Measurements from ENCODE around the gene ATPAF1.

Gene ATPAF1

GRCh38 chr1:46679789-46680573, 11.8 kb upstream of the ATPAF1 start:
- peaks cover 95% of the 10 kb centered on the region for H3K36me3 ChIP-seq
- no peak overlapping the region for H3K27ac ChIP-seq

GRCh38 chr1:46677339-46677738, 9.2 kb upstream of the ATPAF1 start:
- Histone ChIP-seq H3K4me1 (ENCODE audit: control insufficient read depth in 1 of 2, insufficient read depth in 1 of 2, low read depth in 1 of 2, low read length in 1 of 2) (no peaks in the 10 kb centered on the region), H3K9me3 (no peaks in the 10 kb centered on the region), H3K36me3 (peaks cover 91% of the 10 kb centered on the region), H3K4me3 (ENCODE audit: low read depth in 1 of 2, low read length in 1 of 2) (no peak overlapping the region), H3K27me3 (no peaks in the 10 kb centered on the region), H3K27ac (no peak overlapping the region)
- no peak for TF ChIP-seq CTCF (IDR thresholded peaks at IDR 0.05)

More at GRCh38 chr1:46679789-46680573, 11.8 kb upstream of the ATPAF1 start:
- H3K27me3 ChIP-seq = no peaks in the 10 kb centered on the region
- no peaks in the 10 kb centered on the region for H3K4me1 ChIP-seq (ENCODE audit: control insufficient read depth in 1 of 2, insufficient read depth in 1 of 2, low read depth in 1 of 2, low read length in 1 of 2)
- no peak overlapping the region for H3K4me3 ChIP-seq (ENCODE audit: low read depth in 1 of 2, low read length in 1 of 2)
- TF ChIP-seq CTCF (IDR thresholded peaks at IDR 0.05) = no peak
- H3K9me3 ChIP-seq = no peaks in the 10 kb centered on the region

- H3K36me3 ChIP-seq = peaks cover 83% of the 10 kb centered on the region
- no peak overlapping the region for H3K27ac ChIP-seq
- TF ChIP-seq CTCF (IDR thresholded peaks at IDR 0.05) = no peak
These were observed 8.4 kb upstream of the ATPAF1 start for GRCh38 chr1:46676531-46676930.

GRCh38 chr1:46675549-46676314, 7.6 kb upstream of the ATPAF1 start:
- no peaks in the 10 kb centered on the region for H3K27me3 ChIP-seq
- H3K4me3 ChIP-seq (ENCODE audit: low read depth in 1 of 2, low read length in 1 of 2) = no peak overlapping the region
- no peak for TF ChIP-seq CTCF (IDR thresholded peaks at IDR 0.05)
- H3K9me3 ChIP-seq = no peaks in the 10 kb centered on the region
- peaks cover 75% of the 10 kb centered on the region for H3K36me3 ChIP-seq
- H3K27ac ChIP-seq = no peak overlapping the region
- no peaks in the 10 kb centered on the region for H3K4me1 ChIP-seq (ENCODE audit: control insufficient read depth in 1 of 2, insufficient read depth in 1 of 2, low read depth in 1 of 2, low read length in 1 of 2)

More at GRCh38 chr1:46676531-46676930, 8.4 kb upstream of the ATPAF1 start:
- no peak overlapping the region for H3K4me3 ChIP-seq (ENCODE audit: low read depth in 1 of 2, low read length in 1 of 2)
- H3K27me3 ChIP-seq = no peaks in the 10 kb centered on the region
- no peaks in the 10 kb centered on the region for H3K4me1 ChIP-seq (ENCODE audit: control insufficient read depth in 1 of 2, insufficient read depth in 1 of 2, low read depth in 1 of 2, low read length in 1 of 2)
- H3K9me3 ChIP-seq = no peaks in the 10 kb centered on the region

GRCh38 chr1:46673749-46674182, 5.6 kb upstream of the ATPAF1 start:
- no peaks in the 10 kb centered on the region for H3K4me1 ChIP-seq (ENCODE audit: control insufficient read depth in 1 of 2, insufficient read depth in 1 of 2, low read depth in 1 of 2, low read length in 1 of 2)
- H3K4me3 ChIP-seq (ENCODE audit: low read depth in 1 of 2, low read length in 1 of 2) = no peak overlapping the region
- no peaks in the 10 kb centered on the region for H3K9me3 ChIP-seq
- H3K36me3 ChIP-seq = peaks cover 57% of the 10 kb centered on the region
- no peak for TF ChIP-seq CTCF (IDR thresholded peaks at IDR 0.05)
- no peak overlapping the region for H3K27ac ChIP-seq
- no peaks in the 10 kb centered on the region for H3K27me3 ChIP-seq

Data from neutrophil (primary cell).